GM18517 (cell line): ENCODE measurements around the gene TMSB15C.

Experiments
- ATAC-seq: cut with Tn5 transposase; IDR thresholded peaks from one replicate; pipeline ENCODE4 v1.9.1; 2021; ENCODE audit warnings: mild to moderate bottlenecking, moderate library complexity; ENCODE audit not compliant: unreplicated experiment

The TMSB15C gene

DNA sequence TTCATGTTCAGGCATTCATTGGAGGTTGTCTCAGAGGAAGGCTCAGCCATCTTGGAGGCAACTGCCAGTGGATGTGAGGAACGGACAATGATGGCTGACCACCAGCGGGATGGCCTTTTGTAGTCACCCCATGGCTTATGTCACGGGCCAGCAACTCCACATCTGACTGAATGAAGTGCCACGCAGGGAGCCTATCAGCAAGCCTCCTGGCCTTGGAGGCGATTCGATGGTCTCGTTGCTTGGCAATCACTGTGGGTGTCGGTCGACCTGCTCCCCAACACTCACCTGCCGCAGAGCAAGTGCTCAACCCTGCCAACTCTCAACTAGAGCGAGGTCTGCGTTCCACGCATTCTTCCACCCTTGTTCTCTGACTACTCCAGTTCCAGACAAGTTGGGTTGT lies 28.9 kb downstream of the TMSB15C start:
- ATAC-seq = no peak

- ATAC-seq = no peak
Measured at GRCh38 chrX:104045642-104046041, 30.4 kb downstream of the TMSB15C start.

- ATAC-seq = no peak
Measured at GRCh38 chrX:104041003-104041402, 35.0 kb downstream of the TMSB15C start.

GRCh38 chrX:104039689-104040505 lies 36.1 kb downstream of the TMSB15C start, which contains the start of gene H2BW2:
TSS of gene H2BW2 (plus strand) at chrX:104039956. CDS start at chrX:104039995, 39 bp downstream.
- ATAC-seq = no peak
